ENCODE data around the gene RBM47.
"Not testable (repeated sequence)": the region's sequence is repeated elsewhere in the genome, so short reads cannot be mapped to it uniquely, and the experiment has no call there.

RBM47 gene

DNA sequence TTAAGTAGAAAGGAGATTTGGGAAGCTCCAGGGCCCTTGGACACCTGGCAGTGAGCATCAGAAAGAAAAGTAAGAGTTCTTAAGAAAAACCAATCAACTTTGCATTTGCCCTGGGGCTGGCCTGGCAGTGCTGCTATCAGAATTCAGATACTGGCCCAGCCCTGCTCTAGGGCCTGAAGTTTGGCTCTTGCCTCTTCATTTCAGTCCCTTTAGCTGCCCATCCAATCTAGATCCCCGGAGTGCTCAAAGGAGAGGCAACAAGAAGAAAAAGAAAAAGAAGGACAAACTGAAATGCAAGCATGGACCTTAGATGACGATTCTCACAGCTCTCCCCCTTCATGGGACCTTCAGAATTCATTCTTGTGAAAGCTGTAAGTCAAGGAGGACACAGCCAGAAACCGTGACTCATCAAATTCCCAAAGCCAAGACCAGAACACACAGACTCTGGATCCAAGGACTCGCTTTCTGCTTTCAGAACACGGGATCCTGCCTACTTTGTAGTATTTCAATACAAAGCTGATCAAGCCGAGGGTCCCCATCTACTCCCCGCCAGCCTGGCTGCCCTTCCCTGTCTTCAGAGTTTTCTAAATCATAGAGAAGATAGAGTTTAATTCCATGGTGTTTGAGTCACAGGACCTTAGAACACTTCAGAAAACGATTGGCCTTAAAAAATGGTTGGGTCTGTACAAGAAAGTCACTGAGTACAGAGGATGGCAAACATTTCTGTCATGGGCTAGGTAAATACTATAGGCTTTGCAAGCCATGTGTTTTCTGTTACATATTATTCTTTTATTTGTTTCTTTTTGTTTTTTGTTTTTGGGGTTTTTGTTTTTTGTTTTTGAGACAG is 103.7 kb downstream of the RBM47 start:
- peak; percentile 84 for DNase-seq

DNA sequence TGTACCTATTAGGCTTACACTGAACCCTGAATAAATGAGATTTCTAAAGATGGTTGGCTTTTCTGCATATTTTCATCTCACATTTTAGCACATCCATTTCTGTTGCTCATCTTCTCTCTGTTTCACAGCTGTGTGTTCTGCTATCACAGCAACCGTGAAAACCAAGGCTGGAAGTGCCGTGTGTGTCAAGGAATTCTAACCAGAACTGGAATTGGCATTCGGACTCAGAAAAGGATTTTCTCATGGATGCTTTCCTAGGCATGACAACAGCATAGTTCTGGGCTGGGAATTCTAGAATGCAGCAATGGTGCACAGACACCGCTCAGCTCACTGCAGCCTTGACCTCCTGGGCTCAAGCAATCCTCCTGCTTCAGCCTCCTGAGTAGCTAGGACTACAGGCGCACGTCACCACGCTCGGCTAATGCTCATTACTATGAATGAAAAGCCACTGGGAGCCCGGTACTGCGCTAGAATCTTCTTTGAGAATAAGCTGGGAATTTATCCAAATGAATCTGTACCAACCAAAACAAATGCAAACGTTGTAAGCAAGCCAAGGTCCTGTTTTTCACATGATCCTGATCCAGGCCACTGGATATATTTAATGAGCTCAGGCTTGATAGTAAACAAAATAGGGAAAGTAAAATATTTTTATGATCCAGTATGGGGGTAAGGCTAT is 105.2 kb downstream of the RBM47 start:
- DNase-seq: no peak

DNA sequence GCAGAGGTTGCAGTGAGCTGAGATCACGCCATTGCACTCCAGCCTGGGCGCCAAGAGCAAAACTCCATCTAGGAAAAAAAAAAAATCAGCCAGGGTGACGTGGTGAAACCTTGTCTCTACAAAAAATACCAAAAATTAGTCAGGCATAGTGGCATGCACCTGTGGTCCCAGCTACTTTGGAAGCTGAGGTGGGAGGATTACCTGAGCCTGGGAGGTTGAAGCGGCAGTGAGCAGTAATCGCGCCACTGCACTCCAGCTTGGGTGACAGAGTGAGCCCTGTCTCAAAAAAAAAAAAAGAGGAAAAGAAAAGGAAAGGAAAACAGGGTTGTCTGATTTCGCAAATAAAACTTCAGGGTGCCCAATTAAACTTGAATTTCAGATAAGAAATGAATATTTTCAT is 106.1 kb downstream of the RBM47 start:
- no peak for DNase-seq

DNA sequence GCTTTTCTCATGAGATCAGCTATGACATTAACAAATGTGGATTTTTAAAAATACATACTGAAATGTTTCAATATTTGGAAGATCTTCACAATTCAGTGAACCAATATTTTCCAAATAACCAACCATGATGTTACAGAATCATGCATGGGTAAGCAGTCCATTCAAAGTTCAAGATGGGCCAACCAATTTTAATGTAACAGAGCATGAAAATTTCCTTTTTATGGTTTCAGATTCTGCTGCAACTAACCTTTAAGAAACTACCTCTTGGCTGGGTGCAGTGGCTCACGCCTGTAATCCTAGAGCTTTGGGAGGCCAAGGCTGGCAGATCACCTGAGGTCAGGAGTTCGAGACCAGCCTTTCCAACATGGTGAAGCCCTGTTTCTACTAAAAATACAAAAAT is 107.7 kb downstream of the RBM47 start:
- DNase-seq: no peak

DNA sequence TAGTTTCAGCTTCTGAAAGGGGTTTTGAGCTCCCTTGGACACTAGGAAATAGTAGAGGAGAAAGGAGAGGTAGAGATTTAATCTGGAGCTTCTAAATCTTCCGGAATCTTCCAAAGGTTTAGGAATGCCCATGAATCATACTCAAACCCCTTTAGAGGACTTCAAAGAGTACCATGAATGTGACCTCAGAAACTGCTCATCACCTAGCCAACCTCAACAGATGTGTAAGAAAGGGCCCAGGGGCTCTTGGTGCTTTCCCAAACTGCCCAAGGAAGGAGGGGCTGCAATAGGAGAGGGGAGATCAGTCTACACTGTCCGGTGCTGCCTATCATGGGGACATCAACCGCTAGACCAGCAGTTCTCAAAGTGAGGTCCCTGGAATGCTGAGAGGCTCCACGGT is 109.1 kb downstream of the RBM47 start:
- DNase-seq: peak; percentile 19

DNA sequence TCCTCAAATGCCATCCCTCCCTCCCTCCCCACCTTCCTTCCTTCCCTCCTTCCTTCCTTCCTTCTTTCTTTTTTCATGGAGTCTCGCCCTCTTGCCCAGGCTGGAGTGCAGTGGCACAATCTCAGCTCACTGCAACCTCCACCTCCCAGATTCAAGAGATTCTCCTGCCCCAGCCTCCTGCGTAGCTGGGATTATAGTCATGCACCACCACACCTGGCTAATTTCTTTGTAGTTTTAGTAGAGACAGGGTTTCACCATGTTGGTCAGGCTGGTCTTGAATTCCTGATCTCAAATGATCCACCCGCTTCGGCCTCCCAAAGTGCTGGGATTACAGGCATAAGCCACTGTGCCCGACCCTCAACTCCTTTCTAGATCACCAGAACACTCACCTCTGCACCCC is 112.6 kb downstream of the RBM47 start:
- not testable (repeated sequence) for DNase-seq

DNA sequence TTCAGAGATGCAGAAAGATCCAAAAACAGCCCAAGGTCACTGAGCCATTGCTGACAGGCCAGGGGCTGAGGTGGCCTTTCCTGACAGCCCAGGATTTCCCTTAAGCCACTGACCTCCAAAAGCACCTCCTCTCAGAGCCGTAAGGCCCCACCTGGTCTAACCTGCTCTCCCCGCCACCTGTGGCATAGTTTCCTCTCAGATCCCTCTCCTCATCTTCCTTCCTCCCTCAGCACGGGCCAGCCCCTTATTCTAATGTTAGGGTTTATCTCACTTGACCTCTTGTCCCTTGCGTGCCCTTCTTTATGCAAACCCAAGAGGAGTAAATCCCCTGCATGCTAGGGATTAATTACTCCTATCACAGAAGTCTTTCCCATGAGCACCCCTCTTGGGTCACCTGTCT is 113.0 kb downstream of the RBM47 start:
- DNase-seq: no peak

DNA sequence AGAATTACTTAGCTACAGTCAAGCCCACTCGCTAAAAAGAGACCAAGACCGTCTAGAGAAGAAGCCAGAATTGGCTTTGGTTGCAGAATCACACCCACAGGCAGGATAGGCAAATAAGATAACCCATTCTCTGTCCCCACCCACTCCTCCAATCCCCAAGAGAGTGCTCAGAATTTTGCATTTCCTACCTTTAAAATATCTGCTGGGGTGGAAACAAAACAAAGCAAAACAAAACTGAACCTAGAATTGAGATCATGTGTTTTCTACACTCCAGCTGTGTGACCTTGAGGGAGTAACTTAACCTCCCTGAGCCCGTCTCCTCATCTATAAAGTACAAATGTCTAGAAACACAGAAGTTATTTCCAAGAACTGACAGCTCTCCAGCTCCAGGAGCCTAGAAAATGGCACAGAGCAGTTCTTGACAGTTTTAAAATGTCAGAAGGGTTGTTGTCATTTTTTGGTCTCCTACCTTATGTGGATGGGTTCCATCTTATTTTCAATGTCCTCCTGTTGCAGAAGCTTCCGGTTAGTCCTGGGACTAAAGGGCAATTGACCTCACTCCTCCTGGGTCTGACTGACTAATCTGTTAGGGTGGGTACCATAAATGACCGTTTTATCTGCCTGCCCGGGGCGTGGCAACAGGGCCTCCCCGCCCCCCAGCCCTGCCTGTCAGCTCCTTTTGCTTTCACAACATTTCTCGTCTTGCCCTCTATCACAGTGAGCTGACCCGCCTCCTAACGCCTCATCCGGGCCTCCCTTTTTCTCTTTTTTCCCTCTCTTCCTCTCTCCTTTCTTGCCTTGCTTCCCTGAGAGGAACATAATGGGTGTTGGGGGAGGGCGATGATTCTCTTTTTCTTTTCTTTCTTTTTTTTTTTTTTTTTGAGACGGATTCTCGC is 114.0 kb downstream of the RBM47 start:
- no peak for DNase-seq

DNA sequence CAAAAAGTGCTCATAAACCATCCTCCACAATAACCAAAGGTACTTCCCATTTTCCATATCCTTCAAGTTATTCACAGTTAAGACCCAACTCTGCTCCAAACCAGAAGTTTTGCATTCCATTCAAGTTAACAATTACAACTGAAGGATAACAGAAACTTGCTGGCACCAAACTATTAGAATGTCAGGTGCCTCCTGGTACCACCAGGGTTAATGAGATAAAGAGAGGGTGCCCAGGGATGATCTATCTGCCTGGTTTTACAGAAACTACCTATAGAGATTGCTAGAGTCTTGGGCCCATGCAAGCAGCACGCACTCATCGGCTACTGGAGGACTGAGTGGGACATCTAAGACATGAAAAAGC is 114.6 kb downstream of the RBM47 start:
- DNase-seq: no peak

DNA sequence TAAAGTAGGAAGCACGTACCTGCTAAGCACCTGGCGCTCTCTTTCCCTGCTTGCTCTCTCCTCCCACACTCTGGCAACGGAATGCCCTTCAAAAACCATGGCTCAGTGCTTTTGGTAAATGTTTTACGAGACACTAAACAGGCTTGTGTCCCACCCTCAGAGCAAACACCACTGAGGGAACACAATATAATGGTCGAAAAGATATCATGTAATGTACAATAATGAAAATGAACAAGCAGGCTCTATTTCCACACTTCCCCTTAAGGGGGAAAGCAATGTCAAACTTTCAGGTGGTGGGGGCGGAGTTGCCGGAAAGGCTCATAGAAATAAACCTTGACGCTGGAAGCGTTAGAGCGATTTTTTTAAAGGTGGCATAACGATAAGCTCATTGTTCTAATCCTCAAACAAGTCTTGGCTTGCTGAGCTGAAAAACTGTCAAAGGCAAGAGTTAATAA is 115.1 kb downstream of the RBM47 start:
- no peak for DNase-seq

DNA sequence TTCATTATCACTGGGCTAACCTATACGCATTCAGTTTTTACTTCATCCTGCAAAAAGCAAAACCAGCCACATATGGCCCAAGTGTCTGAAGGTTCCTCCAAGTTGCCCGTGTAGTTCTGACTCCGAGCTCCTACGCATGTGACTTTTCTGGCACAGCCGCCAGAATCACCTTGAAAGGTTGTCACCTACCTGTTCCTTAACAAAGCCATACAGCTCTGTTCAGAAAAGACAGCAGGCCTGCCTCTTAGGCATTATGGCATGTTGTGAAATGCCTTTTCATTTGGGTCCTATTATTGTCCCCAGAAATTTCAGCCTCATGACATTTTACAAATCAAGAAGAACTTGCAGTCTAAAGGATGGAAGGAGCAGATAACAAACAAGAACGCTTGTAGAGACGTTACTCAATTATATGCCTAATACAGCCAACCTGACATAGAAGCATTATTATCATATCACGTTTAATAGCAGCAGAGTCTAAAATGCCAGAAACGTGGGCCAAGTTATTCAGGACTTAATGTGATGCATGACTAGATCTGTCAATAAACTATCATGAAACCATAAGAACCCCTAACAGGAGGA is 118.5 kb downstream of the RBM47 start:
- DNase-seq: no peak

DNA sequence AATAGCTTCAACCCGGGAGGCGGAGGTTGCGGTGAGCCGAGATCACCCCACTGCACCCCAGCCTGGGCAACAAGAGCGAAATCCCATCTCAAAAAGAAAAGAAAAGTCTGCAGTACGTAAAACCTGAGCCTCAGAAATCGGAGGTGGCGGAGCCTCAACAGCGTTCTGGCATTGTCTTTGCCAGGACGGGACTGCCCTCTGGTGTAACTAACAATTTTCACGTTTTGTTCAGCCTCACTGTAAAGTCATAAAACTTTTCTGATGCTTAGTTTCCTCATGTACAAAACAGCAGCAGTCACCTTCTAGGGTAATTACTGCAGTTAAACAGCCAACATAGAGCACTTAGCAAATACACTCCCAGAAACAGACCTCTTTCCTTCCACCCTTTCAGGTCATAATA is 121.7 kb downstream of the RBM47 start:
- no peak for DNase-seq

DNA sequence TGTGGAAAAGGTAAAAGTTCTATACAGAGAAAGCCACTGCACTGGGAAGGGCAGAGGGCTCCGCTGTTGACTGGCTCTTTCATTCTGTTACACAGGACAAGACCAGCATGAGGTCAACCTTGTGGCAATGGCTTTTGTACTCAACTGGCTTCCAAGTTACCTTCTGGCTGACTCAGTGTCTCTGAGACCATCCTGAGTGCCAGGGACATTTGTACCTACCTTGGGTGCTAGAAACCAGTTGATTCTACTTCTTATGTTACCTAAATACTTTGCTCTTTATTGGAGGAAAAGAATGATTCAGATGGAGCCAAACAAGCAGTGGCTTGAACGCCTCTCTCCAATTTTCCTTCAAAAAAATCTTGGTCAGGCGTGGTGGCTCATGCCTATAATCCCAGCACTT is 123.2 kb downstream of the RBM47 start:
- DNase-seq: no peak

DNA sequence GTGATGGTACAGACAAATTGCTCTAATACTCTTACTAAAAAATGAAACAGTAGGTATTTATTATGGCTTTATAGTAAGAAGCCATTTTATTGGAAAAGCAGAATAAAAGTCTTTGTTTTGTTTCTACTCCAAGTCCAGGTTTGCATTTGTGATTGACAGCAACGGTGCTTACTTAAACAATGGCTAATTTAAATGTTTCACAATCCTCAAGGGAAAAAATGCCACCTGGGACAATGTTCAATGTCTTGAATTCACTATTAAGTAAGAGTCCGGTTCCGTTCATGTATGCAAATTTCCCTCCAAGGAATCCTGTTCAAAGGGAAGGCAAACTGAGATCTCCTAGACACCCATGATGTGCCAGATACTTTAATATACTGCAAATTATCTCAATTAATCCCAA is 123.6 kb downstream of the RBM47 start:
- no peak for DNase-seq

DNA sequence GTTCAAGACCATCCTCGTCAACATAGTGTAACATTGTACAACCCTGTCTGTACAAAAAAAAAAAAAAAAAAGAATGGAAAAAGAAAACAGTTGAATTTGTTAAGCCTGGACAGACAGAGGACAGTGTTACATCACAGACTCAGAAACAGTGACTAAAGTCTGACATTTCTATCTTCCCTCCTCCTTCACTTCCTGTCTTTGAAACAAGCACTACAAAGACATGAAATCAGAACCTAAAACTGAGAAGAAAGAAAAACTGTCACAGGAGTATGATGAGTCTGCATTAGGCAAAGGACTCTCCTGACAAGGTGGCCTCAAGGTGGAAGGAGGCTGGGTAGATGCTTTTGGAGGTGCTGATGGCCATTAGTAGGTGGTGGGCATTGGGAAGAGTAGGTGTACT is 126.7 kb downstream of the RBM47 start:
- no peak for DNase-seq

DNA sequence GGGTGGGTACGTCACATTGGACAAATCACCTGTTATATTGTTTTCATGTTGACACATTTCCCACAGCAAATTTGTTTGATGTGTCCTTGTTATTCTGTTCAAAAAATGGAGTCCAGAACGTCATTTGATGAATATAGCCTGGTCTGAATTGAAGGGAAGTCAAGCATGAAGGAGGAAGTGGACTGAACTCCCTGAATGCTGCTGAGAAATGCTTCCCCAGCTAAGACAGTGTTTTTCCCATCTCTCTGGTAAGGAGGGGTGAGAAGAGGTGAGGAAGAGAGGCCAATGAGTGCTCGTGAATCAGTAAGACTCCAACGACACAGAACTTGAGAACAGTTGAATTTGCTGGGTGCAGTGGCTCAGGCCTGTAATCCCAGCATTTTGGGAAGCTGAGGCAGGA is 127.4 kb downstream of the RBM47 start:
- no peak for DNase-seq

DNA sequence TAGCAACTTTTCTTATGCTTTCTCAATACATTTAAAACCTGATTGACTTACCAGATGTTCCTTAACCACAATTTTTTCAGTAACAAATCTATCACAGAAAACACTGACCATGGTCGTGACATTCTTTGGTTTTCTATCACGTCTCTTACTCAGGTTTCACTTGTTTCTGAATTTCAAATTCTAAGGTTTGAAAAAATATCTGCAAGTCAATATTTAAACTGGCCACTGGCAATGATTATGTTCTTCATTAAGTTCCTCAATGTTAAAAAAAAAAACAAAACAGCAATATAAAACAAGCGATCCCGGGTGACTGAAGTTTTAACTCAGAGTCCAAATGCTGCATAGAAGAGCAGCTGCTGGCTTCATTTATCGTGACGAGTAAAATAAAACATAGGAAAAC is 128.9 kb downstream of the RBM47 start:
- DNase-seq: no peak

DNA sequence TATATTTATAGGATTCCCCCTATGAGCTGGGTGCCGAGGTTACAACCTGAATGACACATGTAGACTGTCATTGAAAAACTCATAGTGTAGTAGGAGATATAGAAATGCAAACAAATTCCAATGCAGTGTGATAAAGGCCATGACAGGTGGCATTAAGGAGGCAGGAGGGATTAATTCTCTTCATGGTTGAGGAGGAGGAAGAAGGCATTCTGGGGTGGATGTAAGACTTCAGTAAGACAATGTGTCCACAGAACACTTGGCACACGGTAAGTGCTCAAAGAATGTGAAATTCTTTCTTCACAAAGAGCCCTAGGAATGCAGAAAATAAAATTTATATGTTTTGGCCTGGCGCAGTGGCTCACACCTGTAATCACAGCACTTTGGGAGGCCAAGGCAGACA is 136.5 kb downstream of the RBM47 start:
- DNase-seq: no peak

DNA sequence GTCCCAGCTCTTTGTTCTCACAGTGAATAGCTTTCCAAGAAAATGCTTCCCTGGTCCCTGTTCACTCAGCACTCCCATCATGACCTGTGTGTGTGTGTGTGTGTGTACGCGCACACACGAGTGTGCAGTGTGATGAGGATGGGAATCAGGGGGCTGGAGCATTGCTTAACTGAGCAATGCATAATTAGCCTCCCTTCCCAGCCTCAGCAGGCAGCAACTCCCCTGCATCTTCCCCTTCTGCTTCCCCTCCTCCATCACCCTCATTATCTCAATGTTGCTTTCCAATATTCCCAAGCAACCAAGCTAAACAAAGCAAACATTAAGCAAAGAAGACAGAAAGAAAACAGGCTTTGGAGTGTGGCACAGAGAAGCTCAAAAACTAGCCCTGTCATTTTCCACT is 137.0 kb downstream of the RBM47 start:
- DNase-seq: no peak

DNA sequence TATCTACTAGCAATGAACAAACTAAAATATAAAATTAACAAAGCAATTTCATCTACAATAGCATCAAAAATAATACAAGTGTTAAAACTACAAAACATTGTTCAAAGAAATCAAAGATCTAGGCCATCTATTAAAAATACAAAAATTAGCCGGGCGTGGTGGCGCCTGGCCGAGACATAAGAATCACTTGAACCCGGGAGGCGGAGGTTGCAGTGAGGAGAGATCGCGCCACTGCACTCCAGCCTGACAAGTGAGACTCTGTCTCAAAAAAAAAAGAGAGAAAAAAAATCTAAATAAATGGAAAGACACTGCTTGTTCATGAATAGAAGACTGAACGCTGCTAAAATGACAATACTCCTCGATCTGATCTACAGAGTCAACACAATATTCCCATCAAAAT is 139.2 kb downstream of the RBM47 start:
- no peak for DNase-seq

DNA sequence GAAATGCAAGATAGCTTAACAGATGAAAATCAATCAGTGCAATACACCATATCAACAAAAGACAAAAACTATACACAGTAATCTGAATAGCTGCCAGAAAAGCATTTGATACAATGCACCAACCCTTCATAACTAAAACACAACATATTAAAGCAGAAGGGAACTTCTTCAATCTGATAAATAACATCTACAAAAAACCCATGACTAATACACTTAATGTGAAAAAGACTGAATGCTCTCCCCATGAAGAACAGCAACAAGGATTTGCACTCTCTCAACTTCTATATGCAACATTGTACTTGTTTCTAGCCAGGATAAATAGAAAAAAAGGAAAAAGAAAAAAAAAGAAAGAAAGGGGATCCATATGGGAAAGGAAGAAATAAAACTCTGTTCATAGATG is 139.7 kb downstream of the RBM47 start:
- no peak for DNase-seq

DNA sequence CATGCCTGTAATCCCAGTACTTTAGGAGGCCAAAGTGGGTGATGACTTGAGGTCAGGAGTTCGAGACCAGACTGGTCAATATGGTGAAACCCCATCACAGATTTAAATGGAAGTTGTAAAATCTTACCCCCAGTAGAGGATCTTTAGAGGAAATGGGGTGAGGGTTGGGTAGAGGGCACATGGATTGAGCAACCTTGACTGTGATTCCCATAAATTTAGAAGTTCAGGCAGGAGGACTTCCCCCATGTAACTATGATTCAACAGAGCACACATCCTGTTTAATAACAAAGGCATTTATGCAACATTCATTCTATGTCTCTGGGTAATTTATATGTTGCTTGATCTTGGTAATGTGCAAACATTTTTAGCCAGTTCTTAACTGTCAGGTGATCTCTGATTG is 143.1 kb downstream of the RBM47 start:
- peak; percentile 61 for DNase-seq

All from fibroblast of skin of abdomen (primary cell).